ENCODE results near the gene XPO4. TPM values are rescaled to one million over a fixed set of nuclear protein-coding genes. Genes with fewer than 3 reads are reported as not detected.
"Not testable (repeated sequence)": the region's sequence is repeated elsewhere in the genome, so short reads cannot be mapped to it uniquely, and the experiment has no call there.

The XPO4 gene
- total and polyA plus RNA-seq, 4 donors = 2.5 to 12.5 (median 7.5) TPM

GRCh38 chr13:20743830-20744404 lies 158.6 kb downstream of the XPO4 start:
- H3K27me3 ChIP-seq (ENCODE audit: control insufficient read depth in 4 of 4, insufficient read depth in 4 of 4, low read length in 3 of 4); H3K36me3 ChIP-seq (ENCODE audit: control insufficient read depth in 4 of 4, insufficient read depth in 3 of 4, low read depth in 1 of 4, low read length in 3 of 4); H3K27ac ChIP-seq (ENCODE audit: low read depth in 1 of 2, low read length in 2 of 2); H3K4me1 ChIP-seq (ENCODE audit: control insufficient read depth in 4 of 4, insufficient read depth in 4 of 4, low read length in 3 of 4); H3K4me3 ChIP-seq (ENCODE audit: low read depth in 1 of 3, low read length in 3 of 3); H3K9me3 ChIP-seq (ENCODE audit: control insufficient read depth in 4 of 4, low read length in 3 of 4); H3K9ac ChIP-seq (ENCODE audit: low read depth in 1 of 2, low read length in 2 of 2); DNase-seq (ENCODE audit: low spot score): not testable (repeated sequence)
- 96% methylated on average over 4 of the region's 4 CpGs for WGBS

- Histone ChIP-seq H3K9ac (ENCODE audit: low read depth in 1 of 2, low read length in 2 of 2) (no peak overlapping the region), H3K36me3 (ENCODE audit: control insufficient read depth in 4 of 4, insufficient read depth in 3 of 4, low read depth in 1 of 4, low read length in 3 of 4) (peaks cover 0 to 6% (median 2%) of the 10 kb centered on the region in 4 donors), H3K9me3 (ENCODE audit: control insufficient read depth in 4 of 4, low read length in 3 of 4) (peaks cover 0 to 7% (median 0%) of the 10 kb centered on the region in 4 donors), H3K4me3 (ENCODE audit: low read depth in 1 of 3, low read length in 3 of 3) (no peak overlapping the region), H3K4me1 (ENCODE audit: control insufficient read depth in 4 of 4, insufficient read depth in 4 of 4, low read length in 3 of 4) (no peaks in the 10 kb centered on the region), H3K27ac (ENCODE audit: low read depth in 1 of 2, low read length in 2 of 2) (no peak overlapping the region), H3K27me3 (ENCODE audit: control insufficient read depth in 4 of 4, insufficient read depth in 4 of 4, low read length in 3 of 4) (no peaks in the 10 kb centered on the region)
- DNase-seq (ENCODE audit: low spot score) = no peak
- no peak for TF ChIP-seq FOXA2 (IDR thresholded peaks at IDR 0.05)
- WGBS = 98% methylated on average over 22 of the region's 22 CpGs
Measured at GRCh38 chr13:20740021-20740420, 162.5 kb downstream of the XPO4 start.

- Histone ChIP-seq H3K4me3 (ENCODE audit: low read depth in 1 of 3, low read length in 3 of 3) (no peak overlapping the region), H3K27ac (ENCODE audit: low read depth in 1 of 2, low read length in 2 of 2) (no peak overlapping the region), H3K9me3 (ENCODE audit: control insufficient read depth in 4 of 4, low read length in 3 of 4) (peaks cover 0 to 7% (median 0%) of the 10 kb centered on the region in 4 donors), H3K4me1 (ENCODE audit: control insufficient read depth in 4 of 4, insufficient read depth in 4 of 4, low read length in 3 of 4) (no peaks in the 10 kb centered on the region), H3K36me3 (ENCODE audit: control insufficient read depth in 4 of 4, insufficient read depth in 3 of 4, low read depth in 1 of 4, low read length in 3 of 4) (peaks cover 0 to 6% (median 2%) of the 10 kb centered on the region in 4 donors), H3K27me3 (ENCODE audit: control insufficient read depth in 4 of 4, insufficient read depth in 4 of 4, low read length in 3 of 4) (no peaks in the 10 kb centered on the region), H3K9ac (ENCODE audit: low read depth in 1 of 2, low read length in 2 of 2) (no peak overlapping the region)
- TF ChIP-seq NR2F2 (IDR thresholded peaks at IDR 0.05) = no peak
- WGBS = 95% methylated on average over 6 of the region's 6 CpGs
- DNase-seq (ENCODE audit: low spot score) = no peak
Measured at GRCh38 chr13:20738616-20739015, 163.9 kb downstream of the XPO4 start.

- WGBS = 94% methylated on average over 33 of the region's 33 CpGs
- H3K9me3 ChIP-seq (ENCODE audit: control insufficient read depth in 4 of 4, low read length in 3 of 4) = no peaks in the 10 kb centered on the region
- no peak for DNase-seq (ENCODE audit: low spot score)
- H3K27ac ChIP-seq (ENCODE audit: low read depth in 1 of 2, low read length in 2 of 2) = no peak overlapping the region
- no peaks in the 10 kb centered on the region for H3K4me1 ChIP-seq (ENCODE audit: control insufficient read depth in 4 of 4, insufficient read depth in 4 of 4, low read length in 3 of 4)
- H3K9ac ChIP-seq (ENCODE audit: low read depth in 1 of 2, low read length in 2 of 2) = no peak overlapping the region
- H3K27me3 ChIP-seq (ENCODE audit: control insufficient read depth in 4 of 4, insufficient read depth in 4 of 4, low read length in 3 of 4) = no peaks in the 10 kb centered on the region
- H3K4me3 ChIP-seq (ENCODE audit: low read depth in 1 of 3, low read length in 3 of 3) = no peak overlapping the region
- no peaks in the 10 kb centered on the region for H3K36me3 ChIP-seq (ENCODE audit: control insufficient read depth in 4 of 4, insufficient read depth in 3 of 4, low read depth in 1 of 4, low read length in 3 of 4)
- TF ChIP-seq EGR1 (IDR thresholded peaks at IDR 0.05; ENCODE audit: low read depth in 2 of 2) (no peak), CTCF (IDR thresholded peaks at IDR 0.05; ENCODE audit: low read depth, low read length, missing input control) (no peak), GABPA (IDR thresholded peaks at IDR 0.05 in 1 of 2, conservative IDR thresholded peaks at IDR 0.05 in 1 of 2) (no peak), YY1 (IDR thresholded peaks at IDR 0.05) (no peak), MAX (IDR thresholded peaks at IDR 0.05) (no peak), HNF4G (IDR thresholded peaks at IDR 0.05) (no peak), REST (IDR thresholded peaks at IDR 0.05) (no peak), ZBTB33 (IDR thresholded peaks at IDR 0.05) (no peak), RXRA (IDR thresholded peaks at IDR 0.05) (no peak), FOXA1 (IDR thresholded peaks at IDR 0.05) (no peak), JUND (IDR thresholded peaks at IDR 0.05) (no peak), TAF1 (conservative IDR thresholded peaks at IDR 0.05) (no peak), FOXA2 (IDR thresholded peaks at IDR 0.05) (no peak), HNF4A (conservative IDR thresholded peaks at IDR 0.05) (no peak)
Measured at GRCh38 chr13:20729633-20730585, 172.6 kb downstream of the XPO4 start.
